Peyer's patch (tissue), 4 donors: ENCODE data around the gene EXTL1. TPM values are rescaled to one million over a fixed set of nuclear protein-coding genes. Genes with fewer than 3 reads are reported as not detected.

Experiments used
- DNase-seq, 3 donors: peaks; one replicate each; pipeline ENCODE4 v3.0.0-alpha.2; 2017 to 2019
- H3K27ac ChIP-seq, 4 donors: fragments of 200-600 bp; sonication (generic); one replicate each; pipeline ENCODE4 v1.5.1; 2016 to 2019
- H3K27me3 ChIP-seq, 2 donors: fragments of 200-600 bp; sonication (generic); one replicate each; pipeline ENCODE4 v1.5.1; 2019
- H3K36me3 ChIP-seq, 3 donors: fragments of 200-600 bp; sonication (generic); one replicate each; pipeline ENCODE4 v1.5.1; 2016 to 2019
- H3K4me1 ChIP-seq, 4 donors: fragments of 200-600 bp; sonication (generic); one replicate each; pipeline ENCODE4 v1.5.1; 2016 to 2019
- H3K4me3 ChIP-seq, 4 donors: fragments of 200-600 bp; sonication (generic); 1 replicate in 3 of 4; 2 replicates in 1 of 4; pipeline ENCODE4 v1.5.1; 2016 to 2019; ENCODE audit warnings: mild to moderate bottlenecking in 1 of 4
- H3K9me3 ChIP-seq, 4 donors: fragments of 200-600 bp; sonication (generic); one replicate each; pipeline ENCODE4 v1.5.1; 2016 to 2019; ENCODE audit warnings: mild to moderate bottlenecking in 1 of 4
- CTCF ChIP-seq, 6 experiments: fragments of 450-650 bp in 4 of 6; fragments of 200-600 bp in 2 of 6; sonication (generic) in 1 of 6; IDR thresholded peaks; one replicate each; pipeline ENCODE4 v1.5.1; 2017 to 2019; ENCODE audit warnings: antibody characterized with exemption in 6 of 6, mild to moderate bottlenecking in 3 of 6, moderate library complexity in 1 of 6
- POLR2A ChIP-seq, 2 donors: fragments of 450-650 bp; IDR thresholded peaks; one replicate each; pipeline ENCODE4 v1.5.1; 2017; ENCODE audit warnings: antibody characterized with exemption in 2 of 2, mild to moderate bottlenecking in 2 of 2, moderate library complexity in 2 of 2
- total RNA-seq, 4 donors: library from RNA; depleted of rRNA; stranded (reverse); fragments of >200 nt; gene quantifications; one replicate each; pipeline ENCODE4 v1.1.0, GENCODE V29; 2016

Gene EXTL1
- total RNA-seq, 4 donors from 2014 or later, result not detected

GRCh38 chr1:26069941-26070295 is 48.3 kb downstream of the EXTL1 start:
- Histone ChIP-seq H3K9me3 (no peaks in the 10 kb centered on the region), H3K27ac (no peak overlapping the region), H3K4me3 (no peak overlapping the region), H3K27me3 (no peaks in the 10 kb centered on the region), H3K36me3 (no peaks in the 10 kb centered on the region), H3K4me1 (no peaks in the 10 kb centered on the region)
- no peak for DNase-seq
- TF ChIP-seq CTCF (IDR thresholded peaks at IDR 0.05), result no peak
- no peak for TF ChIP-seq POLR2A (IDR thresholded peaks at IDR 0.05)

- no peaks in the 10 kb centered on the region for H3K36me3 ChIP-seq
- DNase-seq, result no peak
- H3K27ac ChIP-seq, result no peak overlapping the region
- no peaks in the 10 kb centered on the region for H3K27me3 ChIP-seq
- H3K4me1 ChIP-seq, result no peaks in the 10 kb centered on the region
- H3K9me3 ChIP-seq, result no peaks in the 10 kb centered on the region
- TF ChIP-seq POLR2A (IDR thresholded peaks at IDR 0.05) (no peak), CTCF (IDR thresholded peaks at IDR 0.05) (no peak)
- no peak overlapping the region for H3K4me3 ChIP-seq
Observed at GRCh38 chr1:26070296-26070962, 48.9 kb downstream of the EXTL1 start.

GRCh38 chr1:26070963-26071342 is 49.4 kb downstream of the EXTL1 start:
- TF ChIP-seq POLR2A (IDR thresholded peaks at IDR 0.05) (no peak), CTCF (IDR thresholded peaks at IDR 0.05) (no peak)
- no peak overlapping the region for H3K27ac ChIP-seq
- H3K4me3 ChIP-seq, result no peak overlapping the region
- H3K9me3 ChIP-seq, result no peaks in the 10 kb centered on the region
- no peaks in the 10 kb centered on the region for H3K4me1 ChIP-seq
- no peak for DNase-seq
- H3K36me3 ChIP-seq, result no peaks in the 10 kb centered on the region
- H3K27me3 ChIP-seq, result no peaks in the 10 kb centered on the region

- no peaks in the 10 kb centered on the region for H3K27me3 ChIP-seq
- no peaks in the 10 kb centered on the region for H3K4me1 ChIP-seq
- H3K27ac ChIP-seq, result no peak overlapping the region
- H3K9me3 ChIP-seq, result no peaks in the 10 kb centered on the region
- no peaks in the 10 kb centered on the region for H3K36me3 ChIP-seq
- TF ChIP-seq POLR2A (IDR thresholded peaks at IDR 0.05) (no peak), CTCF (IDR thresholded peaks at IDR 0.05) (no peak)
- no peak overlapping the region for H3K4me3 ChIP-seq
- no peak for DNase-seq
Observed at GRCh38 chr1:26072305-26072704, 50.7 kb downstream of the EXTL1 start.

- DNase-seq, result peak in 2 of 3 donors; percentile 67 to 71
- Histone ChIP-seq H3K27ac (no peak overlapping the region), H3K4me3 (no peak overlapping the region), H3K4me1 (no peaks in the 10 kb centered on the region), H3K36me3 (no peaks in the 10 kb centered on the region), H3K27me3 (no peaks in the 10 kb centered on the region), H3K9me3 (no peaks in the 10 kb centered on the region)
- TF ChIP-seq CTCF (IDR thresholded peaks at IDR 0.05) (no peak), POLR2A (IDR thresholded peaks at IDR 0.05) (no peak)
Observed at GRCh38 chr1:26075421-26076144, 54.0 kb downstream of the EXTL1 start.
